Ovary (tissue), 9 donors: ENCODE data around the gene ADD1. TPM values are rescaled to one million over a fixed set of nuclear protein-coding genes. Genes with fewer than 3 reads are reported as not detected.
A peak's percentile ranks its signal among the peaks of the same experiment; 100 is the strongest.

Experiments used
- DNase-seq, 5 donors: peaks; one replicate each; pipeline ENCODE4 v3.0.0-alpha.2; 2019 to 2020
- H3K27ac ChIP-seq, 2 donors: fragments of 200-600 bp; one replicate each; pipeline versions ENCODE4 v1.5.1 to v1.8.0; 2019 to 2022
- H3K27me3 ChIP-seq: fragments of 200-600 bp; one replicate; pipeline ENCODE4 v1.8.0; 2022
- H3K36me3 ChIP-seq: fragments of 200-600 bp; sonication (generic); one replicate; pipeline ENCODE4 v1.5.1; 2019
- H3K4me1 ChIP-seq: one replicate; pipeline ENCODE4 v1.8.1; 2013; ENCODE audit warnings: mild to moderate bottlenecking, moderate library complexity; ENCODE audit not compliant: insufficient read depth
- H3K4me3 ChIP-seq: fragments of 200-600 bp; sonication (generic); one replicate; pipeline ENCODE4 v1.5.1; 2017
- H3K9me3 ChIP-seq, 2 donors: fragments of 200-600 bp in 1 of 2; sonication (generic) in 1 of 2; one replicate each; pipeline versions ENCODE4 v1.5.1 to v1.8.1; 2013 to 2019; ENCODE audit warnings: mild to moderate bottlenecking in 1 of 2, moderate library complexity in 1 of 2
- CTCF ChIP-seq, 3 donors: fragments of 450-650 bp in 2 of 3; fragments of 200-600 bp in 1 of 3; IDR thresholded peaks; one replicate each; pipeline versions ENCODE4 v1.5.1 to v1.8.0; 2016 to 2022; ENCODE audit warnings: antibody characterized with exemption in 3 of 3, mild to moderate bottlenecking in 1 of 3
- EP300 ChIP-seq: sonication (generic); formaldehyde crosslinking; IDR thresholded peaks from one replicate; pipeline ENCODE4 v1.6.1; 2017; ENCODE audit warnings: antibody characterized with exemption
- POLR2A ChIP-seq: fragments of 450-650 bp; IDR thresholded peaks from one replicate; pipeline ENCODE4 v1.6.1; 2017; ENCODE audit warnings: antibody characterized with exemption, mild to moderate bottlenecking, moderate library complexity
- WGBS, 3 donors: extraction: QIAGEN DNeasy Blood & Tissue Kit in 1 of 3; methylation state at CpG; one replicate each; pipeline versions ENCODE4 v1.1.5 to v1.1.7; 2013 to 2017; 5-methylcytosine and 5-hydroxymethylcytosine counted together
- intact Hi-C, 4 donors: fragments of 100-400 bp; cut with DNase I; formaldehyde crosslinking; loops; one replicate each; pipeline versions ENCODE4 v1.11.0 to v1.15.1; 2022 to 2023
- polyA plus RNA-seq, 2 donors: library from polyadenylated mRNA; stranded (reverse); fragments of 200-250 nt in 1 of 2; fragments of 350-450 nt in 1 of 2; fragmentation: Illumina TruSeq in 1 of 2; extraction: RNeasy Lipid Tissue Mini Kit (QIAGEN cat#74804) in 1 of 2; gene quantifications; one replicate each; pipeline ENCODE4 v1.2.3, GENCODE V29; 2013 to 2014
- total RNA-seq, 7 donors: library from RNA; depleted of rRNA in 2 of 7; stranded (reverse); fragments of >200 nt in 2 of 7; fragmentation: NEBNext Ultra II Directional in 3 of 7; extraction: Animal tissue kit (Norgen Biotek cat#: 25700) in 3 of 7; gene quantifications; one replicate each; pipeline versions ENCODE4 v1.1.0 to v1.2.4, GENCODE V29; 2016 to 2023
- donor health status: DM: no; HTN: no; CAD: no; lungs with moderate emphysema.
- donor health status: DM: no; HTN: no; CAD: no.
- donor health status: Bipolar disorder and iron deficiency.
- donor health status: DM: yes; HTN: yes; CAD: no.
- donor health status: DM: no; HTN: no; CAD: no.
- donor health status: DM: yes; HTN: yes; CAD: no.

The ADD1 gene
- total and polyA plus RNA-seq, 9 donors, result 166 to 447 (median 365) TPM

DNA sequence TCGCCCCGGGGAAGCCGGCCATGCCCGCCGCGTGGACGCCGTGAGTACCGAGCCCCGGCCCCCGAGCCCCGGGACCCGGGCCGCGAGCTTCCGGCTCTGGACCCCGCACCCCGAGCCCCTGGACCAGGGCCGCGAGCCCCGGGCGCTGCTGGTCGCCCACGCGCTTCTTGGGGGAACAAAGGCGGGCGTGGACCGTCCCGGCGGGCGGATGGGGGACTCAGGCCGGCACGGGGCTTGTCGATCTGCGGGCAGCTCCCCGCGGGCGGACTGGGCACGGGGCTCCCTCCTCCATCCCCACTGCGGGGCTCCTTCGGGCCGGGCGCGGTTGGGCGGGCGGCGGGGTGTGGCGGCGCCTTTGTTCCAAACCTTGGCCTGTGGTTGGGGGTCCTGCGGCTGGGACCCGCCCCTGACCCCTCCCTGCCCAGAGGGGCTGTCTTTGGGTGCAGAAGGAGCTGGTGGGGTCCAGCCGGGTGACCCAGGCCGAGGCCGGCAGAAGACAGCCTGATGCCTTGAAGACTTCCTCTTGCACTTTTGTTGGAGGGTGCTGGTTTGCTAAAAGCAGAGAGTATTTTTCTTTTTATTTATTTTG, 25.2 kb upstream of the ADD1 start:
- TF ChIP-seq POLR2A (no peak), EP300 (no peak), CTCF (IDR thresholded peaks at IDR 0.05) (no peak)
- peak overlapping the region in 1 of 2 donors; percentile 23 for H3K27ac ChIP-seq
- 1 to 9% (median 2%) methylated on average over 5 to 54 of the region's 54 CpGs for WGBS, 3 donors
- H3K4me3 ChIP-seq, result peak overlapping the region; percentile 65
- H3K36me3 ChIP-seq, result no peaks in the 10 kb centered on the region
- intact Hi-C loops, result no loop called here
- no peaks in the 10 kb centered on the region for H3K9me3 ChIP-seq
- no peaks in the 10 kb centered on the region for H3K27me3 ChIP-seq
- peaks cover 7% of the 10 kb centered on the region for H3K4me1 ChIP-seq
- peak in 1 of 5 donors; percentile 57 for DNase-seq

GRCh38 chr4:2819244-2820215, 24.1 kb upstream of the ADD1 start:
- H3K27ac ChIP-seq, result no peak overlapping the region
- 70 to 80% (median 79%) methylated on average over 5 of the region's 5 CpGs for WGBS, 3 donors
- H3K4me3 ChIP-seq, result no peak overlapping the region
- no peak for DNase-seq
- peaks cover 7% of the 10 kb centered on the region for H3K4me1 ChIP-seq
- no peak for TF ChIP-seq EP300
- no peak for TF ChIP-seq CTCF (IDR thresholded peaks at IDR 0.05)
- TF ChIP-seq POLR2A, result no peak
- no peaks in the 10 kb centered on the region for H3K36me3 ChIP-seq
- no peaks in the 10 kb centered on the region for H3K9me3 ChIP-seq
- H3K27me3 ChIP-seq, result no peaks in the 10 kb centered on the region
- intact Hi-C loops, result no loop called here

DNA sequence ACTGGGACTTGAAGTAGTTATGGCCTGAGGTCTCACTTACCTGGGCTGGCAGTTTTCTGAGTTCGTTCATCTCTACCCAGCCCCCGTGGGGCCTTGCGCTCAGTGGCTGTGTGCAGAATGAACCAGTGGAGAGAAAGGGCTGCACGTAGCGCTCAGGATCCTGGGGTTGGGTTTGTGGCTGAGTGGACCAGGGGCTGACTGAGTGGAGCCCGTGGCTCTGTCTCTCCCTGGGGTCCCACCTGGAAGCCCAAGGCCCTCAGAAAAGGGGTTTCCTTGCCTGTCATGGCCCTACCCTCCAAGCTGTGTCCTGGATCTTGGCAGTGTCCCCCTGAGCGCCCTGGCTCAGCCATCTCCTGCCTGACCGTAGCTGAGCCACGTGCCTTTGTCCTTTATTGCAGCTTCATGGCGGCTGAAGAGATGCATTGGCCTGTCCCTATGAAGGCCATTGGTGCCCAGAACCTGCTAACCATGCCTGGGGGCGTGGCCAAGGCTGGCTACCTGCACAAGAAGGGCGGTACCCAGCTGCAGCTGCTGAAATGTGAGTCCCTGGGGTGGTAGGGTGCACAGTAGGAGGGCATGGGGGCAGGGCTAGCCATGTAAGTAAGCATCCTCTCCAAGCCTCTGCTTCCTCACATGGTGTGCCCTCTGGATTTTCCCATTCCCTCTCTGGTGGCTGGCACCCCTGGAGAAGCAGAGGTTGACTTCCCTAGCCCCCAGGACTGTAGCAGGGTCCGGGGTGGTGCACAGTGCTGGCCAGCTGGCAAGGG, 23.2 kb upstream of the ADD1 start:
- H3K27ac ChIP-seq, result no peak overlapping the region
- TF ChIP-seq POLR2A (no peak), CTCF (IDR thresholded peaks at IDR 0.05) (no peak), EP300 (no peak)
- peaks cover 7% of the 10 kb centered on the region for H3K4me1 ChIP-seq
- no peak for DNase-seq
- no peaks in the 10 kb centered on the region for H3K36me3 ChIP-seq
- intact Hi-C loops, result no loop called here
- no peaks in the 10 kb centered on the region for H3K9me3 ChIP-seq
- no peaks in the 10 kb centered on the region for H3K27me3 ChIP-seq
- no peak overlapping the region for H3K4me3 ChIP-seq
- 88 to 91% (median 88%) methylated on average over 13 of the region's 13 CpGs for whole genome bisulfite sequencing, 3 donors
